Endothelial cell of hepatic sinusoid (primary cell): ENCODE measurements around the gene ZCCHC14.

Experiments used
- in situ Hi-C: cut with HindIII; loops from 2 replicates; pipeline ENCODE4 v1.10.0; 2017; ENCODE audit warnings: low sequenced_read_pairs

The ZCCHC14 gene

GRCh38 chr16:87460936-87461335 lies 31.9 kb downstream of the ZCCHC14 start:
- in situ Hi-C loops = no loop called here

GRCh38 chr16:87459833-87460232 lies 33.0 kb downstream of the ZCCHC14 start:
- in situ Hi-C loops = no loop called here

DNA sequence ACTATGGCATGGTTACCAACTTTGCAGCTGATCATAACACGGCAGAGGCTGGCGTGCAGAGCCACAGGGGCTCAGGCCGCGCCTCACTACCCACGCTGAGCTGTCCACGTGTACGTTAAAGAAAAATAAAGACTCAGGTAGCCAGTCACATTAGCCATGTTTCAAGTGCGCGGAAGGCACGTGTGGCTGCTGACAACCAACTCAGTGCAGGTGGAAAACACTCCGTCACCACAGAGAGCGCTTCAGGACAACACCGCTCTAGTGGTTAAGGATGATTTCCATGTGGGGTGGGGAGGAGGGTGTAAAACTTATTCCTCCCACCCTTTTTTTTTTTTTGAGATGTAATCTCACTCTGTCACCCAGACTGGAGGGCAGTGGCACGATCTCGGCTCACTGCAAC lies 33.8 kb downstream of the ZCCHC14 start:
- in situ Hi-C loops = no loop called here

DNA sequence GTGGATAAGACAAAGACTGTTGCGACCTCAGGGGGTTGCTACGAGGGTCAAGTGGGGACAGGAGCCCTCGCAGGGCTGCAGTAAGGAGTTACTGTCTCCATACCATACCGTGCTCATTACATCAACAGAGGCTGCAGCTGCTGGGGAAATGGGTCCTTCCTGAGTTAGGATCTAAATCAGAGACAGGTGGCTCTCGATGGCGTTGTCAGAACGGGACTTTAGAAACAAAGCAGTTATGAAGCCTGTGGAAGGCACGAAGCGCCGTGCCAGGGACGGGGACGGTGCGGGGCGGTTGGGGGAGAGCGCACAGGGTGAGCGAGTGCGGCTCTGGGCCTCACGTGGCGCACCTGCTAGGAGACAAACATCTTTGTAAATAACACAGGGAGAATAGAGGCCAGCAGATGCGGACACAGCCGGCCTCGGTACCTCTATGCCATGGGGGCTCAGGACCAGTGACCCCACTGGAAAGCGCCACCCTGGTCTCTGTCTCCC lies 34.4 kb downstream of the ZCCHC14 start:
- in situ Hi-C loops = no loop called here

DNA sequence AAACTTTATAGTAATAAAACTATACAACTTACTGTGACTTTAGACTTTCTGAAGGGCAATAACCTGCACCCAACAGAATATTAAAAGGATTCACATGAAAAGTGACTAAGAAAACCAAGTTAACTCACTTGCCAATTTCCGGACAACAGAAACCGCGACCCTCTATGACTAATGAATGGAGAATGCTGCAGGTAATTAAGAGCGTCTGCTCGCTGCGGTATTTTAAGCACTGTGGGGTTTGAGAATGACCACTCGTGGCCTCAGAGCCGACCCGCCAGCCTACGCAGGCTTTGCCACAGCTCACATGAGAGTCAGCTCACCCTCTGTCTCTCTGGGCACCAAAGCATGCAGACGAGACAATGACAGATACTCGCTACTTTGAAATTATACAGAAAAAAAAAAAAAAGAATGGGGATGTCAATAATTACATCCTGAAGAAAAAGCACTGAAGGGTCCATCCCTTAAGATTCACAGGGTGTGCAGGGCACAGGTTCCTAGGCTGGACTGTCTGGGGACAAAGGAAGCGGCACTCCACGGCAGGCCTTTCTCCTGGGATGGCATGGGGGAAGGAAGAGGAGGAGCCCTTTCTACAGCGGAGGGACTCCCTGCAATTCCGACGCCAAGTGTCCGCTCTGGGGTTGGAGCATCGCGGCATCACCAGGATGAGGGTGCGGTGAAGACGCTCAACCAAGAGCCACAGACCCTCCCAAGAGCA lies 35.0 kb downstream of the ZCCHC14 start:
- in situ Hi-C loops = no loop called here

DNA sequence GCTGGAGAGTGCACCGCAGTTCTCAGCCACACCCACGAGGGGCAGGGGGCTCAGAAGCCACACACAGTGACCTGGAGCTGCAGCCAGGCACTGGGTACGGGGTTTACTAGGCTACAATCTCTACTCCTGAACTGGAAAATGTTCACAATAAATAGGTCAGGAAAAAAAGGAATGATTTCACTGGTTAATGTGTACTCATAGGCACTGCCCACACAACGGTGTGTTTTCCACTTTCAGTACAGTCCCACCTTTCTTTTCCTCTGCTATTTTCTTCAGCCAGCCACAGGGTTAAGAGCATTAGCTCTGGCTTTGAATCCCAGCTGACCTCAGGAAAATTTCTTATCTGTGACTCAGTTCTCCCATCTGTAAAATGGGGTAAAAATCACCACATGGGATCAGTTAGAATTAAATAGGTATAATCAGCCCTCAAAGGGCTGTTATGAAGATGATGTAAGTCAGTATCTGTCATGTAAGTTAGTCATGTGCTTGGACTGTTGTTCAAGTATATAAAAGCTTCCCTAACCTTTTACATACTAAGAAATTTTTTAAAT lies 35.7 kb downstream of the ZCCHC14 start:
- in situ Hi-C loops = no loop called here

DNA sequence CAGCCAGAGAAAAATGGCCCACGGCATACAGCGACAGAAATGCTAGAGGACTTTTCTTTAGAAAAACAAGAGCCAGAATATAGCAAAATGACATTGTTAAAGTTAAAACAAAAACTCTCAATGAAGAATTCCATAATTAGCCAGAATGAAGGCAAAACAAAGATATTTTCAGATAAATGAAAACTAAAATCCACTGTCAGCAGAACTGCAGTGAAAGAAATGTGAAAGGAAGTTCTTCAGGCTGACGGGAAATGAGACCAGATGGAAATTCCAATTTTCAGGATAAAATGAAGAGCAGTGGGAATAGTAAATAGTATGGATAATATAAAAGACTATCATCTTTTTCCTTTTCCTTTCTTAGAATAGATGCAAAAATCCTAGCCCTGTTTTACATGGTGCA lies 38.4 kb downstream of the ZCCHC14 start:
- in situ Hi-C loops = no loop called here

DNA sequence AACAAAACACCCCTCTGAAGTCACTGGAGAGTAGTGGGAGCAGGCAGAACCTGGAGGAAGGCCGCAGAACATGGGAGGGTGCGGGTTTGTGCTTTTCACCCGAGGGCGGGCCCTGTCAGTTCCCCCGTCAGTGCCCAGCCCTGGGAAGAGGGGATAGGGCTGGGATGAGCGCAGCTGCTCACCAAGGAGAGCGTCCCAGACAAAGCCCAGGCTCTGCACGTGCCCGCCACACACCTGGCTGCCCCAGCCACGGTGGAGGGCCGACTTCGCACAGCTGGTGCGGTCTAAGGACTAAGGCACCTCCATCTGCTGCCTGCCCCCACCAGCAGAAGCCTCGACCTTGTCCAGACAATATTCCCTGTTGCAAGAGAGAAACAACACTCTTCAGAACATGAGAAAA lies 39.5 kb downstream of the ZCCHC14 start:
- in situ Hi-C loops = no loop called here

GRCh38 chr16:87451563-87452210 lies 41.1 kb downstream of the ZCCHC14 start:
- in situ Hi-C loops = no loop called here

DNA sequence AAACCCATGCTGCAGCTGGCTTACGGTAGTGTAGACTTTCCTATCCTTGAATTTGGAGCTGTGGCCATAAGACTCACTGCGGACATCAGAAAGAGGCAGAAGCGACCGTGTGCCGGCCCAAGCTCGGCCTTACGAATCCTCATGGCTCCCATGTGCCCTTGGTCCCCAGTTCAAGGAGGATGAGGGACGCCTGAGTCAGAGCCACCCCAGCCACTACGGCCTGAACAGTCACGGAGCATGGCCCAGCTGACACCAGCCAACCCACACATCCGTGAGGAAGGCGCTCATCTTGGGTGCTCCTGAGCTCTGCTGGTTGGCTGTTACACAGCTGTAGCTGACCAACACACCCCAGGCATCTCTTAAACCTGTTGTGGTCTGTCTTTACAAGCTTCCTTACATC lies 44.0 kb downstream of the ZCCHC14 start:
- in situ Hi-C loops = no loop called here

DNA sequence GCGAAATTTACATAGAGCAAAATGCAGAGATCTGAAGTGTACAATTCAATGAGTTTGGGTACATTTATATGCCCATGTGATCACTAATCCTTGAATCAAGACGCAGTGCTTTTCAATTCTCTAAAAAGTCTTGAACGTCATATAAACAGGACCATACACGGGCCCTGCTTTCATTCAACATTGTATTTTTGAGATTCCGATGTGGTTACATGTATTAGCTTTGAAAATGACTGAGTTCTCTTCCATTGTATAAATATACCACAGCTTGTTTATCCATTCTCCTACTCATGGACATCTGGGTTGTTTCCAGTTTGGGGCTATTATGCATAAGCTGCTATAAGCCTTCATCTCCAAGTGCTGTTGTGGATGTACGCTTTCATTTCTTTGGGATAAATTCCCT lies 45.5 kb downstream of the ZCCHC14 start:
- in situ Hi-C loops = no loop called here

DNA sequence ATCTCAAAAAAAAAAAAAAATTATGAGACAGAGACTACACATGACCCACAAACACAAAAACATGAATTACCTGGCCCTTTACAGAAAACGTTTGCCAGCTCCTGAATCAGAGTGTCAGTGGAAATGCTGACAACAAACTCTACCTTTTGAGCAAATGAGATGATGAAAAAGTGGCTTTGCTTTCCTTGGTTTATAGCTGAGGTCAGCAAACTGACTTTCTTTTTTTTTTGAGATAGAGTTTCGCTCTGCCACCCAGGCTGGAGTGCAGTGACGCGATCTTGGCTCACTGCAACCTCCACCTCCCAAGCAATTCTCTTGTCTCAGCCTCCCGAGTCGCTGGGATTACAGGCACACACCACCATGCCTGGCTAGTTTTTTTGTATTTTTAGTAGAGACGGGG lies 46.3 kb downstream of the ZCCHC14 start:
- in situ Hi-C loops = no loop called here

DNA sequence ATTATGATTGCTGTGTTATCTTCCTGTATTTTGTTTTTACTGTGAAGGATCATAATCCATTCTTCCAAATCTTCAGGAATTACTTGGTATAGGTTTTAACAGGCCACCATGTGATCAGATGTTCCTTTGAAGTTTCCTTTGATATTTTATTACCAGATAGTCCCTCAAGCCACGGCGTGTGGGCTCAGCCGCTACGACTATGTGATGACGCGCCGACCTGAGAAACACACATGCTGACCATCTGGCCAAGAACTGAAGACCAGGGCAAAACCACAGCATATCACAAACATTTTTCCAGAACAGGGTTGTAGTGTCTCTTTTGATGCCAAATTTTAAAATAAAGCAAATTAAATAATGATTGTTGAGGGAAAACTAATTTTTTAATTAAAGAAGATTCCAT lies 47.3 kb downstream of the ZCCHC14 start:
- in situ Hi-C loops = no loop called here

DNA sequence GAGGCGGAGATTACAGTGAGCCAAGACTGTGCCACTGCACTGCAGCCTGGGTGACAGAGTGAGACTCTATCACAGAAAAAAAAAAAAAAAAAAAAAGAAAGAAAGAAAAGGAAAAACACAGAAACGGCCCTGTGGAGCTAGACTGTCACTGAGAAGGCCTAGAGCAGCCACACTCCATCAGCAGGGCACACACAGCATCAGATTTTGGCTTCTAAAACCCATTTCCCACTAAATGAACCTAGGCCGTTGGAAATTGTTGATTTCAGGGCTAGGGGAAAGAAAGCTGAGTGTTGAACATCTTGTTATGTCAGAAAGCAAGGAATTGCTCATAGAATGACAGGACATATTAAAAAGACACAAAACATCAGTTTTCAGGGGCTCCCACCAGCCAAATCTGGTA lies 48.9 kb downstream of the ZCCHC14 start:
- in situ Hi-C loops = no loop called here

DNA sequence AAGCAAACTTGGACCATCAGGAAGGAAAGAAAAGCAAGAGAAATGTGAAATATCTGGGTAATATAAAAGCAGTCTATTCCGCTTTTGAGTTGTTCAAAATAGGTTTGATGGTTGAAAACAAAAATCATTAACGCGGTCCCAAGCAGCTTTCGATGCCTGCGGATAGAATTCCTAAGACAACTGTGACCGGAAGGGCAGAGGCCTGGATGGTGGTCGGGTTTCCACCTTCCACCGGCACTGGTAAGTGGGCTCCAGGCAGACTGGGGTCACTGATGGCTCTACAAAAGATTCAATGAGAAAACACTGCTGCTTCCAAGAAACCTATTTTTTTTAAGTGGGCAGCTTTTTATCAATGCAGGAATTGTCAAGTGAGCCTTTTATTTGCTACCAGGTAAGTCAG lies 49.8 kb downstream of the ZCCHC14 start:
- in situ Hi-C loops = no loop called here

DNA sequence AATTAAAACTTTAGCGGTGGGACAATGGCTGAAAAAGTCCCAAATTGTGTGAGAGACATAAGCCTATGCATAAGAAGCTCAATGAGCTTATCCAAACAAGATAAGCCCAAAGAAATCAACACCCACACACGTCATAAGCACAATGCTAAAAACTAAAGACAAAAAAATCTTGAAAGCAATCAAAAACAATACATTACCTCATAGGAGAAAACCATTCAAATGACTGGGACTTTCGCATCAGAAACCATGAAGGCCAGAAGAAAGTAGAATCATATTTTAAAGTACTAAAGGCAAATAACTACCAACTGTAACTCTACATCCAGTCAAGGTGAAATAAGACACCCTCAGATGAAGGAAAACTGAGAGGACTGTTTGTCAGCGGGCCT lies 50.2 kb downstream of the ZCCHC14 start:
- in situ Hi-C loops = no loop called here

DNA sequence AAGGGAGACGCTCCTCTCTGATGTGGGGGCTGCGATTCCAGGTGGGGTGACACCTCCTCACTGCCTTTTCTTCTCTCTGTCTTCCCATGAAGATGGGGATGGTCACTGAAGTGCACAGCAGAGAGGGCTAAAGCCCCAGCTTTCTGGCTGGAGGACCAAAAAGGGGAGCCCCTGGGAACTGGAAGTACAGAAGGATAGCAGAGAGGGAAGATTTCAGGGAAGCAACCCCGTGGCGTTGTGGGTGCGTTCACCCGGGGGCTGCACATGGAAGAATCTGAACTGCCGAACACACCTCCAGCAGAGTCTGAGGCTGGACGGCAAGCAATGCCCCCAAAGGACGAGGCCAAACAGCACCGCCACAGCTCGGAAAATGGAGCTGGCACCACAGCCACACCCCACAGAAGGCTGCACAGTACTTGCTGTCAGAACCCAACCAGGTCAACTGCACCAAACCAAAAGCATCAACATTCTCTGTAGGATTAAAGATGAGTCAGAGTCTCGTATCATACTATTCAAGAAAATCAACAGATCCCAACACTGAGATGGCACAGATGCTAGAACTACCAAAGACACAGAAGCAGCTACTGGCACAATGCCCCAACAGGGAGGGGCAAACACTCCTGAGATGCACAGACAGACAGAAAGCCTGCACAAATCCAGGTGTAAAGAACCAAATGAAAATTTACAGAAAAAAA lies 50.8 kb downstream of the ZCCHC14 start:
- in situ Hi-C loops = no loop called here

- in situ Hi-C loops = no loop called here
Measured at GRCh38 chr16:87439926-87440325, 52.9 kb downstream of the ZCCHC14 start.

DNA sequence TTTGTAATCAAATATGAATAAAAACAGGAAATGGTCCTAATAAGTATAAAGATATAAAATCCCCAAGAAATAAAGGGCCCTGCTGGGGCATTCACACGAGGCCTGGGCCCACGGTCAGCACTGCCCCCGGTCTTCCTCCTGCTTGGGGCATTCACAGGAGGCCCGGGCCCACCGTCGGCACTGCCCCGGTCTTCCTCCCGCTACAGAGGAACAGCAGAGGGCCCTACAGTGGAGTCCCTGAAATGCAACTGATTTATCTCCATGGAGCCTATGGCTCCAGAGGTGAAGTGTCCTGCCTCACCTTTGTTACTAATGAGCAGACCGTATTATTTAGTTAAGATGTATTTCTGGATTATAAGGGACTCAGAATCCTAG lies 54.2 kb downstream of the ZCCHC14 start:
- in situ Hi-C loops = no loop called here

GRCh38 chr16:87437911-87438610 lies 54.8 kb downstream of the ZCCHC14 start:
- in situ Hi-C loops = no loop called here

DNA sequence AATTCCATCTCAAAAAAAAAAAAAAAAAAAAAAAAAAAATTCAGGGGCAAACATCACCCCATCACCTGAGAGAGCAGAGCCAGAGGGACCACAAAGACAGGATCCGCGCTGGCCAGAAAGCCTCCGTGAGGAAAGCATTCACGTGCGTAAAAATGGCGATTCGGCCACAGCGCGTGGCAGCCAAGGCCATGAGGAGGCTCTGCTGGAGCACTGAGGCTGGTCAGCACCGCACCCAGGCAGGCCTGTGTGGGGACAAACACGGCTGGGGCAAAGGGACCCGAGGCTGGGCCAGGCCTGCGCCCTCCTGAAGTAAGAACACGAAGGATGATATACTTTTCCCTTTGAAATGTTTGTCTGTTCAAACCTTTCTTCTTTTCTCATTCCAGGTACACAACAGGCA lies 55.5 kb downstream of the ZCCHC14 start:
- in situ Hi-C loops = no loop called here
